EL (cell line): Measurements from ENCODE around the gene FBN1.

Experiments used
- DNase-seq: peaks from one replicate; pipeline ENCODE4 v3.0.0-alpha.2; 2016

The FBN1 gene

DNA sequence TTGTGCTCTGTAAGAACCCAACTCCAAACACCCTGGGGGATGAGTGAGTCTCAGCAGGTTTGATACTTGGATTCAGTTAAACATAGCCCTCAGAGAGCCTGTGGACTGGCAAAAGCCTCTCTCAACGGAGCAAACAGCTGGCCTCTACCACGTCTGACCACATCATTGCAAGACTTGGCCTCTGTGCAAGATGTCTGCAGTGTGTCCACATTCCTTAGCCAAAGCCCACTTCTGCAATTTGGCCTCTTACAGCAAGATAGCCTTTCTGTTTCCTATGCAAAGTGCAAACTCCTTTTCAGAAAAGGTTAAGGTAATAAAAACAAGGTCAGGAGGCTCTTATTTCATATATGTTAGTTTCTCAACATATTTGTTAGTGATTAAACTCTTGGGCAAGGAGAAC lies 27.9 kb downstream of the FBN1 start:
- peak; percentile 71 for DNase-seq

GRCh38 chr15:48616216-48616615 lies 29.3 kb downstream of the FBN1 start:
- no peak for DNase-seq

DNA sequence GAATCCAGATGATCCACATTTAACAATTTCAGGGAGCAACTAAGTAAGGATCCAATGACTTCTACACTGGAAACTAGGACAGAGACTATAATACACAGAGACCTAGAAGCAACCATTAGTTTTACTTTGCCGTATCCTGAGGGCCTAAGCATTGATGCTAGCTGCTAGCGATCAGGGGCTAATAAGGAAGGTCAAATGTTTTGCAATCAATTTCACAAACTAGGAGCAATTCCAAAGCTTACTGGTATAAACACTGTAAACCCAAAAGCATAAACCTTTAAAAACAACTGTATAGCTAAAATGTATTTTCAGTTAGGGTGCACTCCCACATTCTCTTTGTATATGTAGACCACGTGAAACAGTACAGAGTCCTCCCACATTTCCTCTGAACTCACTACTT lies 31.5 kb downstream of the FBN1 start:
- DNase-seq, result no peak

- DNase-seq, result no peak
Observed at GRCh38 chr15:48609486-48609885, 36.0 kb downstream of the FBN1 start.

GRCh38 chr15:48607846-48608245 lies 37.7 kb downstream of the FBN1 start:
- DNase-seq, result no peak

- DNase-seq, result peak; percentile 32
Observed at GRCh38 chr15:48604567-48604966, 40.9 kb downstream of the FBN1 start.

GRCh38 chr15:48603922-48604321 lies 41.6 kb downstream of the FBN1 start:
- no peak for DNase-seq

DNA sequence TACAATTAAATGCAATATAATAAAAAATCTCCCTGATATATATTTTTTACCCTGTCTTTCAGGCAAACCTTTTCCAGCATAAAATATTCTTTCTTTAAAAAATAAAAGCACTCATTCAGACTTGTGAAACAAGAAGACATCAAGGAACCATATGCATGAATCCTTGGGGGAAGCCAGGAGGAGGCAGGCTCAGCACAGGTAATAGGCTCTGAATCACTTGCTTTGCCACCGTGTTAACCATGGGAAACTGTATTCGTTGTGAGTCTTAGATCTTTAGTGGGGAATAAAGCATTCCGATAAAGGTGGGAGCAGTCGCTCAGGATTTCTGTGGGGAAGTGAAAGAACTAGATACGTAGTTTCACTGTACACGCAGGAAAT lies 42.4 kb downstream of the FBN1 start:
- peak; percentile 17 for DNase-seq

GRCh38 chr15:48602358-48603122 lies 43.0 kb downstream of the FBN1 start:
- peak; percentile 81 for DNase-seq

DNA sequence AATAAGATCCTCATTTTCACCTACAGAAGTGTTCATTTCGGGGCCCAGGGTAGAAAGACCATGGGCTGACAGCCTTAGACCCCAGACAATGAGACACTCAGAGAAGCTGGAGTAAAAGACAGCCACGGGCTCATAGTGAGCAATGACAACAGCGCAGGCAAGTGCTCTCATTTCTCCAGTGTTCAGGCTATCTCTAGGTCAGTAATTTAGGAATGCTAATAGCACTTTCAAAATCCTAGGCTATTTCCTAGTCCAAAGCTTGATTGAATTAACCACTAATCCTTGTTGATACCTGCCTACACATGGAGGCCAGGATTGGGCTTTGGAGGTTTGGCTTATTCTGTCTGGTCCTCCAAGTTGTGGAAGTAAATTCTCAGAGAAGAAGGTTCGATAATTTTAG lies 44.4 kb downstream of the FBN1 start:
- DNase-seq, result no peak

DNA sequence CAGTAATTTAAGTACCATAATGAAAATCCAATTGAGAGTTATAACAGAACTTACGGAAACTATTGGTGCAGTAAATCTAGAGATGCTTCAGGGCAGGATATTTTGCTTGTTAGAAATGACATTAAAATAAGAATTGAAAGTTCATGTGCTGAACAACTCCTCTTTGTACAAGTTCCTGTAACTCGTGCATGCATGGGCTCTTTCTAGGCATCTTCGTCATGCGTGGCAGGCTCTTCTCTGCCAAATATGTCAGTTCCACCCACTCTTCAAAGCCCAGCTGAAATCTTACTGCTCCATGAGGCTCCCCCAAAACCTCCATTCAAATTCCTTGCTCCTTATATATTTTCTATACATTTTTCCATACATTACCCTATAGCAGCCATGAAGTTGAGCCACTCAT lies 48.7 kb downstream of the FBN1 start:
- DNase-seq, result no peak

DNA sequence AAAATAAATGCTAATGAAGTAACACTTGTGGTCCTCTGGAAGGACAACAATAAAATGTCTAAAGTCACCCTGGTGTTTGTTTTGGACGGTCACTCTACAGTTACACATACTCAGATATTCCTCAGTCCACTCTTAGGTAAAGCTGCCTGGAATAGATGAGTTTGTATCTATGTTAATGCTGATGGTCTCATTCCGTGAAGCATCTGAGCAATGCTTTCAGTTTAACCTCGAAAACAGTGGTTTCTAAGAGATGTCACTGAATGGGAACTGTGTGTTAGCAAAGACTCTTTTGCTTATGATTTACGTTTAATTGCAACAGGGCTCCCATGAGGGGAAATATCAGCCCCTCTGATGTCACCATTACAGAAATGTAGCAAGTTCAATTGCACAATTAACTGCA lies 49.1 kb downstream of the FBN1 start:
- DNase-seq, result no peak

DNA sequence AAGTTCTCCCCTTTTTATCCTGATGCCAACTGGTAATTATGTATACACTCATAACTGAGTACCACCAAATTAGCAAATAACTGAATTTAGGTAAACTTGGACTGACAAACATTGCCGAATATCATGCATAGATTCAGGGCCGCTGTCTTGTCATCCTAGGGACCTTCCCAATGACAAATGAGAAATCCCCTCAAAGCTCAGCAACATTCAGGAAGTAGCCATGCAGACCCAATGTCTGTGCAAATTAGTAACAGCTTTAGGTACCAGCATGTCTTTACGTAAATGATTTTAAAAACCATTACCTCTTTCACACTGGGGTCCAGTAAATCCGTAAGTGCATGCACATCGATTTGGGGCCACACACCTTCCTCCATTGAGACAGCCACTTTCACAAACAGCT lies 49.5 kb downstream of the FBN1 start:
- DNase-seq, result no peak

- DNase-seq, result peak; percentile 36
Observed at GRCh38 chr15:48592933-48593332, 52.6 kb downstream of the FBN1 start.

DNA sequence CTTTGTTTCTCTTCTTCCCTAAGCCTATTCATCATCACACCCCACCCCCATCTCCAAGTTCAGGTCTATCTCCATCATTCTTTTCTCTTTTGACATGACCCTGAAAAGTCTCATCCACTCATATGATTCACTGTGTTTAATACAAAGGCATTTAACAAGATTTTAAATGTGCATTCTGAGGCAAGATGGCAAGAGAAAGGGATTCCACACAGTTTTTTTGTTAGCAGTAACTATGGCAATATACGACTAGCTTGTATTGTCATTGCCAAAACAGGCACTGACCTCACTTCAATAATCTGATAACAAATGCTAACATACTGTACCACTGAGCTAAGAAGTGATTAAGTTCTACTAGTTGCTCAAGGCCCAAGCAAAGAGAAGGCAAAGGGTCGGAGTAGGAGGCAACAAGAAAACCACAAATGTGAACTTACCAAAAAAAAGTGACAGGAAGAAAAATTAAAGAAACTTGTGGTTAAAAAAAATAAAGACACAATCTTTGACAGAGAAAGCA lies 53.2 kb downstream of the FBN1 start:
- peak; percentile 92 for DNase-seq

DNA sequence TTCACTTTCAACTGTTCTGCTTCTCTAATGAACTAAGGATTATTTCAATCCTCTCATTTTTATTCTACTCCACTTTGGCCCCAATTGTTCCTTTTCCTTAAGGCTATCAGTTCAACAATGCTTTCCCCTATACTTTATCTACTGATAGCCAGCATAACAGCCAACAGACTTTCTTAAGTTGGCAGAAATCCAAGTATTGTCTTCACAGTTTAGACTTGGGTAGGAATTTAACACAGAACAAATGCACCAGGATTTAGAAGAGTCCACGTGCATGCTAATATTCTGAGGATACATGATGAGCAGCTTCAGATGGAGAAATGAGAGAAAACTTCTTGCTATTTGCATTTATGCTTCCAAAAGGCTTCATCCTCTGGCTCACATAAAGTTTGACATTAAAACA lies 54.8 kb downstream of the FBN1 start:
- no peak for DNase-seq

DNA sequence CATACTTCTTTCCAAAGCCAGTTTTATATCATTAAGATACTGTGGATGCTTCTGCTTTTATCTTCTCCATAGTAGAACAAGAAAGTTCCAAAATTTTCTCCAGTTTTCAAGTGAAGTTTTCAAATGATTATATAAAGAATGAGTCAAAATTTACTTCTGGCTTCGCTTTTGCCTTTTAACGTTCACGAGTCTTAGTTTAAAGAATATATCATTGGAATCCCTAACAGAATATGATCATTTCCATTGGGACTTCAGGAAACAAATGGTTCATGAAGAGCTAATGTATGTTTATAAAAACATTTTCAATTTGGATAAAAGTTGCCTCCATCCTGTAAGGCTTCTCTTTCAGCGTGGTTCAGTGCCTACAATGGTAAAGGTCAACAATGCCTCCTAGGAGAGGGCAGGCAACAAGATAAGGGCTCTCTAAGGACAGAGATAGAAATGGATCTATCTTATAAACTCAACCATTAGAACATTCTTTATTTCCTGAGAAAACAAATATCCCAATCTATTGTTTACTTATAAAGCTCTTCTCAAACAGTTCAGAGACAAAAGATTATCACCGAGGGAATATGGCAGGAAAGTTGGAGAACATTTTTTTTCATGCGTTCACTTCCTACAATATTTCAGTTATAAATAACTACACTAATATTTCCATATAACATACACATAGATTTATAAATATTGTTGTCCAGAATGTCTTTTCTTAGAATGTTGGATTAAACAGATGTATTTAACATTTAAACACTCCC lies 60.5 kb downstream of the FBN1 start:
- no peak for DNase-seq

GRCh38 chr15:48584090-48584811 lies 61.3 kb downstream of the FBN1 start:
- DNase-seq, result no peak

DNA sequence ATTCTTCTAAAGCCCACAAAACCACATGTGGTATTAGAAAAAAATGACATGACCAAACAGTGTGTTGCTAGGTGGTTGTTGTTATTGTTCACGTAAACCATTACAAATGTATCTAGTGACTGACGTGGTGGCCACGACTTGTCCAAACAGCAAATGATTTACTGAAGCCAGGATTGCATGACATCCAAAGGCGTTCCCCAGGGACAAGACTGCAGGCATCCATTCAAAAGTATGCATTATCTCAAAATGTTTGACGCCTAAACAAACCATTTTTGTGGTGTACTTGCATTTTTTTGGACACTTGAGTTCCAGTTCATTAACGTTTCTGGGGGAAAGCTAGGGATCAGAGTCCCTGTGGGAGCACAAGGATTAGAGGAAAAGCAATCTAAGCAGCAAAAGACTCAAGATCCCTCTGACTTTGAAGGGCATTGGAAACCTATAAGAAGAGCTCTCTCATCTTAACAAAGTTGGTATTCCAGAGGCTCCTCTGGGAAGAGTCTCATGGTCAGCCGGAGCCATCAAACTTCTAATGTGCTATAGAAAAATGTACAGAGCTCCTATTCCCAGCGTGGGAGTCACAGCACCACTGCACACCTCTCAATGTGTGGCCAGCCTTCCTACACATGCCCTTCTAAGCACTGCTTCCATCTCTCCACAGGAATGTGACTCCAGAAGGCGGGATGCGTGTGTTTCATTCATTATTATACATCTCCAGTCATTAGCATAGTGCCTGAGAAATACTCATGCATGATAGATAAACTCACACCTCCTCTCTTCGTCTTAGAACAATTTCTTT lies 62.9 kb downstream of the FBN1 start:
- peak; percentile 53 for DNase-seq

DNA sequence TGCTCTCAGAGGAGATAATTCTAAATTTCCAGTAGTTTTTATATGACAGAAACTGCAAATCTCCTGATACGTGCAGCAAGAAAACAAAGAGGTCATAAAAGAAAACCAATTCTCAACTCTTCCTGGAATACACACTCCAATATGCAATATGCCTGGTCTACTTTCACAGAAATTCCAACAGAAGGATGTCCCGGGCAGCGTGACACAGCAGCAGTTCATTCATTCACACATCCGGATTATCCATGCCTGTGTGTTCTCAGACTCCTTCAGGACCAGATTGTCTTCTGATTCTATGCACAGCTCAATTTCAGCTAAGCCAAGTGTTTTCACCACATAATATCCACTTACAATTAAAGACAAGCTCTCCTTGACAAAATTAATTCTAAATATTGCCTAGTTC lies 64.3 kb downstream of the FBN1 start:
- no peak for DNase-seq

DNA sequence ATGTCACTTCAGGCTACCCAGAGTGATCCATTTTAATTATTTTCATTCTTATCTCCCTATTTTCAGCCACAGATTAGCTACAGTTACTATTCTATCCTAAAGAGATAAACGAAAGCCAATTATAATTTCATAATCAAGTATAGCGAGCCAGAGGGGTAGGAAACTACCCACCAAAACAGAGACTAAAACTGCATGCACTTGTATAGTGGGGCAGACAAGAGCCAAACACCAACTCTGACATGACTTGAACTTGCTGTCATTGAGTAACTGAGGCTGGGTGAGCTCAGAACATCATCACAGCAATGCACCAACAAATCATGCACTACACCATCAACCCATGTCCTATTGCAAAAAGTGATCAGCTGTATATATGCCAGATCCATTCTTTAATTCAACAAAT lies 64.8 kb downstream of the FBN1 start:
- no peak for DNase-seq

GRCh38 chr15:48579945-48580671 lies 65.4 kb downstream of the FBN1 start:
- DNase-seq, result no peak
